HG03064 (cell line): ENCODE measurements around the gene HOXB6.

ENCODE experiments used
- ATAC-seq: cut with Tn5 transposase; IDR thresholded peaks from one replicate; pipeline ENCODE4 v1.9.1; 2021; ENCODE audit warnings: low read depth; ENCODE audit not compliant: unreplicated experiment

HOXB6 gene

GRCh38 chr17:48546924-48547807 is 57.6 kb downstream of the HOXB6 start:
- no peak for ATAC-seq

GRCh38 chr17:48546137-48546923 is 58.5 kb downstream of the HOXB6 start:
- ATAC-seq, result no peak
